ENCODE data around the gene RBM47. TPM values are rescaled to one million over a fixed set of nuclear protein-coding genes. Genes with fewer than 3 reads are reported as not detected.
A peak's percentile ranks its signal among the peaks of the same experiment; 100 is the strongest.
"Not testable (repeated sequence)": the region's sequence is repeated elsewhere in the genome, so short reads cannot be mapped to it uniquely, and the experiment has no call there.

Gene RBM47
- total RNA-seq, 1 donor from 2014 or later, result 21.0 TPM

DNA sequence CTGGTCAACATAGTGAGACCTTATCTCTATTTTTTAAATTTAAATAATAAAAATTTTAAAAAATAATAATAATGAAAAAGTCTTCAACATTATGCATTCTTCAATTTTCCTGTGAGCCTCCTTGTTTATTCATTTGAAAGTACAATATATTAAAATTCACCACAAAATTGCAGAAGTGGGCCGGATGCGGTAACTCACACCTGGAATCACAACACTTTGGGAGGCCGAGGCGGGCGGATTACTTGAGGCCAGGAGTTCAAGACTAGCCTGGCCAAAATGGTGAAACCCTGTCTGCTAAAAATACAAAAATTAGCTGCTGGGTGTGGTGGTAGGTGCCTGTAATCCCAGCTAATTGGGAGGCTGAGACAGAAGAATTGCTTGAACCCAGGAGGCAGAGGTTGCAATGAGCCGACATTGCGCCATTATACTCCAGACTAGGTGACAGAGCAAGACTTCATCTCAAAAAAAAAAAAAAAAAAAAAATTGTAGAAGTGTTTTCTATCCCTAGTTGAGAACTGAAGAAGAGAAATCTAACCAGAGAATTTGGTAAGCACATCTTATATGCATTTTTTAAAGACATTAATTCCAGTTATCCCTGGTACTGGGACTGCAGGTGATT lies 56.9 kb downstream of the RBM47 start:
- intact Hi-C loops (cut with DNase I), result no loop called here
- no peak for DNase-seq (ENCODE audit: low spot score)

DNA sequence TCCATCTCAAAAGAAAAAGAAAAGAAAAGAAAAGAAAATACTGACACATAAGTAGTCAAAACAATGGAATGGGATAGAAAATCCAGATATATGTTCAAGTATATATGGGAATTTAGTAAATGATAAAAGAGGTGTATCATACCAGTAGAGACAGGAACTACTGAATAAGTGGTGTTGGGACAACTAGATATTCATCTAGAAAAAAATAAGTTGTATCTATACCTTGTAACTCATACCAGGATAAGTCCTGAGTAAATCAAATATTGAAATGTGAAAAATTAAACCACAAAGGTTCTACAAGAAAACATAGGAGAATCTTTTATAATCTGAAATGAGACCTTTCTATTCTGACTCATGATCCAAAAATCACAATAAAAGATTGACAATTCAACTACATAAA lies 58.5 kb downstream of the RBM47 start:
- intact Hi-C loops (cut with DNase I), result no loop called here
- ATAC-seq, result no peak
- DNase-seq (ENCODE audit: low spot score), result no peak

More for the DNA sequence above, 56.9 kb downstream of the RBM47 start:
- no peak for ATAC-seq

DNA sequence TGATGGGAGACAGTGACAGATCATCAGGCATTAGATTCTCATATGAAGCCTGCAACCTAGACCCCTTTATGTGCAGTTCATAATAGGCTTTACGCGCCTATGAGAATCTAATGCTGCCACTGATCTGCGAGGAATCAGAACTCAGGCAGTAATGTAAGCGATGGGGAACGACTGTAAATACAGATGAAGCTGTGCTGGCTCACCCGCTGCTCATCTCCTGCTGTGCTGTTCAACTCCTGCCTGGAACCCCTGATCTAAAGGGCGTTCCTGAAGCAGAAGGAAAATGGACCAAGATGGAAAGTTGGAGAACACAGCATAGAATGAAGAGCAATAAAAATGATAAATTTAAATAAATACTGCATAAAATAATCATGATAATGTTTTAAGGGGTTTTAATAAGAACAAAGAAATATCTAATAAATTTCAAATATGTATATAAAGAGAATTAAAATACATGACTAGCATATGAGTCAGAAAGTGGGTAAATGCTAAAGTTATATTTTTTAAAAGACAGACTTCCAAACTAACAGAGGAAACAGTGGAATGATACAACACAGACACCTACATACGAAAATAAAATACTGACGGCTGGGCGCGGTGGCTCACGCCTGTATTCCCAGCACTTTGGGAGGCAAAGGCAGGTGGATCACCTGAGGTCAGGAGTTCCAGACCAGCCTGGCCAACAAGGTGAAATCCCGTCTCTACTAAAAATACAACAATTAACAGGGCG lies 59.2 kb downstream of the RBM47 start:
- ATAC-seq (no peak), DNase-seq (ENCODE audit: low spot score) (no peak)
- intact Hi-C loops (cut with DNase I), result no loop called here

DNA sequence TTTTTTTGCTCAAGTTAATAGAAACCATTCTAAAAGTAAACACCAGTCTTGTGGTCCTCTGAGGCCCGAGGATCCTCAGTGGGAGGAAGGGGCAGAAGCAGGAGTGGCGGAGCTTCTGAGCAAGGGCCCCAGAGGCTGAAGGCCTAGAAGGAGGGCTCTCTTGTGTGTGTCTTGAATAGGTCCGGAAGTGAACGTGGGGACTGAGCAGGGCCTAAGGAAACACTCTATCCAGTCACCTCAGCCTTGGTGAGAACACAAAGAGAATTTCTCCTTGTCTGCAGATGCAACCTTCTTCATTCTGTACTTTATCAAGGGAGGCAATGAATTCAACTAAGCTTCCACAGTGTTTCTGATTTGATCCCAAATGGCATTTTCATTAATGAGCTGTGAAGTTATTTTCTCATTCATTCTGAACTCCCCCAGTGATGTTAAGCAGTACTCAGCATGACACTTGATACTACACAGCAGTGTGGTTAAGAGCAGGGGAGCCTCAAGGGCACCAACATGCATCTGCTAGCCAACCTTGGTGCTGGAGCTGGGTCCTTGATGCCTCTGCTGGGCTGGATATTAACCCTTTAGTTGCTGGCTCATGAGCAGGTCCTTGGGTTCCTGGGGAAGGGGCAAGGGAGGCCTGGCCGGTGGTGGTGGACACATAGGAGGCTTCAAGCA lies 64.7 kb downstream of the RBM47 start:
- DNase-seq (ENCODE audit: low spot score) (no peak), ATAC-seq (no peak)
- intact Hi-C loops (cut with DNase I), result no loop called here

DNA sequence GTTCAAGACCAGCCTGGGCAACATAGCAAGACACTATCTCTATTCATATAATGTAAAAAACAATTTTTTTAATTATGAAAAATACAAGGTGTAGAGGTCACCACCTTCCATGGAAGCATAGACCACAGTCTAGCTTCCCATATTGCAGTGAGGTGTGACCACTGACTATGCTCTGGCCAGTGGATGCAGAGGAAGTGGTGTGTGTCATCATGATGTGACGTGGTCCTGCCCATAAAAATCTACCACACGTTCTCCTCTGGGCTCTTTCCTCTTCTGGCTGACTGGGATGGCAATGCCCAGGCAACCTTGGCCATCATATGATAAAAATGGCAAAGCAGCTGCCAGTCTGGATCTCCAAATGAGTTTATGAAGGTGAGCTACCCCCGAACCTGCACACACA lies 65.7 kb downstream of the RBM47 start:
- intact Hi-C loops (cut with DNase I), result no loop called here
- ATAC-seq (peak; percentile 70), DNase-seq (ENCODE audit: low spot score) (no peak)

DNA sequence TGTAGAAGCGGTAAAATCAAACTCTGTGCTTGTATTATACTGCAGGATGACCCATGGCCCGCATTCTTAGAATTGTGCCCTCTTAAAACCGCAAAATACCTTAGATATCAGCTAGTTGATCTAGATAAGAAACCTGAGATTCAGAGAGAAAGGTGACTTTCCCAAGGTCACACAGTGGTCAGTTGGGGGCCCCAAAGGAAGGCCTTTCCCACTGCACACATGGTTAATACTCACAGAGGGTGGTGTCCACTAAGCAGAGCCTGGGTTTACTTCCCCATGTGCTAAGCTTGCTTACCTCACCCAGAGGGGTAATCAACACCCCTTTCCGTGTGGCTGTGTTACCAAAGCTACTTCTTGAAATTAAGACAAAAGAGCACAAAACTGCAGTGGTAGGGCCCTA lies 66.3 kb downstream of the RBM47 start:
- intact Hi-C loops (cut with DNase I), result no loop called here
- ATAC-seq, result peak; percentile 33
- DNase-seq (ENCODE audit: low spot score), result no peak

DNA sequence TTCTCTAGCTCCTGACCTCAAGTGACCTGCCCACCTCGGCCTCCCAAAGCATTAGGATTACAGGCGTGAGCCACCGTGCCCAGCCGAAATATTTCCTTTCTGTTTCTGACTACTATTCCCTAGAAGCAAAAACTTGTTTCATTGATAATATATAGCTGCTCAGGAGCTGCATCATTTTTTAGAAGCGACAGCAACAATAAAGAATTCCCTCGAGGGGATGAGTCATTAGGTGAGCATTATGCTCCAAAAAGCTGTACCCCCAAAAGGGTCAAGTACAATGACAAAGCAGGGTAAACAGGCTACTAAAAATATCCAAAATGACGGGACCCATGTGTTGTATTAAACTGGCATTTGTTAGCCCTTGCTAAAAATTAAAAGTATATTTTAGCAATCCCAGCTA lies 67.0 kb downstream of the RBM47 start:
- no peak for DNase-seq (ENCODE audit: low spot score)
- intact Hi-C loops (cut with DNase I), result no loop called here
- ATAC-seq, result no peak

DNA sequence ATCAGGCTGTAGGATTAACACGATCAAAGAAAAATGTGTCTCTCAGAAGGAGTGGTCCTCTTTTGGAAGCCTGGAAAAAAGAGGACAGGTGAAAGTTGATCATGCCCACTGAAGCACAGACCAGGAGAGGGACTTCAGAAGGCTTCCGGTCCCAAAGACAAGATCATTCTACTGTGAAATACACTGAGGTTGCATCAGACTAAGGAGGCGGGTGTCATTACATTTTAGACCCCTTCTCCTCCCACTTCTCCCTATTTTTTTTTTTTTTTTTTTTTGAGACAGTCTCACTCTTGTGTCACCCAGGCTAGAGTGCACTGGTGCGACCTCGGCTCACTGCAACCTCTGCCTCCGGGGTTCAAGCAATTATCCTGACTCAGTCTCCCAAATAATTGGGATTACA lies 67.5 kb downstream of the RBM47 start:
- DNase-seq (ENCODE audit: low spot score), result no peak
- intact Hi-C loops (cut with DNase I), result no loop called here
- no peak for ATAC-seq

DNA sequence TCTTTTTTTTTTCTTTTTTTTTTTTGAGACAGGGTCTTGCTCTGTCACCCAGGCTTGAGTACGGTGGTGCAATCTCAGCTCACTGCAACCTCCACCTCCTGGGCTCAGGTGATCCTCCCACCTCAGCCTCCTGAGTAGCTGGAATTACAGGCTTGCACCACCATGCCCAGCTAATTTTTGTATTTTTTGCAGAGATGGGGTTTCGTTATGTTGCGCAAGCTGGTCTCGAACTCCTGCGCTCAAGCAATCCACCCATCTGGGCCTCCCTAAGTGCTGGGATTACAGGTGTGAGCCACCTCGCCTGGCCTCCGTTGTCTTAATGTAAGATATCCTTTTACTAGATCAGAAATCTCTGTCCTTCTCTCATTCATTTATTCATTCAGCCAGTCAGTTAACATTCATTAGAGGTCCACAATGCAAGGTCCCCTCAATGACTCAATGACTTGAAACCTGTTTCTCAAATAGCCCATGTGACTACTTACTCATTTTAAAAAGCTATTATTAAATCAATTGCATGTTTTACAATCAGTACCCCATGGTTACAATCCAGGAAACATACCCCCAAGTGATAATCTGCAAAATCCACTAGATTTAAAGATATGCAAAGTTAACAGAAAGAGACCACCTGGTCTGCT lies 68.0 kb downstream of the RBM47 start:
- DNase-seq (ENCODE audit: low spot score); ATAC-seq; intact Hi-C loops (cut with DNase I): not testable (repeated sequence)

DNA sequence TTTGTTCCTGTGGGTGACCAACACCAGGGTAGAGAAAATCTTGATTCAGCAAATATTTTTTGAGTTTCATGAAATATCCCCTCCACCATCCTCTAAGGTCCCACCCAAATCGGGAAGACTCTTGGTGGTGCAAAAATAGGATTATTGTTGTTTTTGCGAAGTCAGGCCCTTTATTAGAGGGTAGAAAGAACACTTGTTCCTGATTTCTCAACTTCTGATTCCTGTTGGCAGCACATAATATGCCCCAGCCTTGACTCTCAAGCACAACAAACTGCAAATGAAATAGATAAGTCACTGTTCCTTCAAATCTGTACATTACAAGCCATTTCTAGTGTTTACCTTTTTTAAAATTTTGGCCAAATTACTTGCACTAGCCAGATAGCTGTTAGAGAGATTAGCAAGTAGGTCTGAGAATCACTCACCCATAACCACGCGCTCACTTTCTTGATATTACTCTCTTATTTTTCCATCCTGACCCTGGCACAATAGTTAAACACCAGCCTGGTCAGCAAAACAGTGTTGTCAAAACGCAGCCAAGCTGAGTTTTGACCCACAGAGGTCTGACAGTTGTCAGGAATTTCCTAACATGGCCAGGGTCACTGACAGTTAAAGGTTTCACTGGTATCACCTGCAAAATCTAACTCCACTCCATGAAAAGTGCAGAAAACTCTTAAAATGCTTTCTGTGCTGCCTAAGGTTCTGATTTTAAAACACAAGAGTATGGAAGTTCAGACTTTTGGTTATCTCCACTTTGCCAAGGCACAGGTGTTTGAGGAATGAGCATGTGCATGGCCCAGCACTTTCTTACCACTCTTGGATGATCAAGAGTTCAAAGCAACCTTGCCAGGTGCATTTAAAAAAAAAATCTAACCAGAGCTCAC lies 69.8 kb downstream of the RBM47 start:
- intact Hi-C loops (cut with DNase I), result no loop called here
- ATAC-seq, result peak; percentile 66
- no peak for DNase-seq (ENCODE audit: low spot score)

DNA sequence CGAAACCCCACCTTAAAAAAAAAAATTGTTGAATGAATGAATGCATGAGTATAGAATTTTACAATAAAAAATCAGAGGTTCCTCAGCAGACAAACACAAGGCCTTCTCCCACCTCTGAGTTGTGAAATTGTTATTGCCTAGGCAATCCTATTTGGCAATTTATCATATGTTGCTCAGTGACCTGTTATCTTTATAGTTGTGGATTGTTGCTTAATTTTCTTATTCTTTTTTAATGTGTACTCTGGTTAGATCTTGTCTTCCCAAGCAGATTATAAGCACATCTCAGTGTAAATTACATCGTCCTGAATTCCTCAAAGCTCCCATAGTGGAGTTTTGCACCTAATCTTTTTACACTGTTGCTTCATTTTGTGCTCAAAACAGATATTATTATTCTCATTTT lies 71.9 kb downstream of the RBM47 start:
- ATAC-seq, result no peak
- DNase-seq (ENCODE audit: low spot score), result no peak
- intact Hi-C loops (cut with DNase I), result no loop called here

DNA sequence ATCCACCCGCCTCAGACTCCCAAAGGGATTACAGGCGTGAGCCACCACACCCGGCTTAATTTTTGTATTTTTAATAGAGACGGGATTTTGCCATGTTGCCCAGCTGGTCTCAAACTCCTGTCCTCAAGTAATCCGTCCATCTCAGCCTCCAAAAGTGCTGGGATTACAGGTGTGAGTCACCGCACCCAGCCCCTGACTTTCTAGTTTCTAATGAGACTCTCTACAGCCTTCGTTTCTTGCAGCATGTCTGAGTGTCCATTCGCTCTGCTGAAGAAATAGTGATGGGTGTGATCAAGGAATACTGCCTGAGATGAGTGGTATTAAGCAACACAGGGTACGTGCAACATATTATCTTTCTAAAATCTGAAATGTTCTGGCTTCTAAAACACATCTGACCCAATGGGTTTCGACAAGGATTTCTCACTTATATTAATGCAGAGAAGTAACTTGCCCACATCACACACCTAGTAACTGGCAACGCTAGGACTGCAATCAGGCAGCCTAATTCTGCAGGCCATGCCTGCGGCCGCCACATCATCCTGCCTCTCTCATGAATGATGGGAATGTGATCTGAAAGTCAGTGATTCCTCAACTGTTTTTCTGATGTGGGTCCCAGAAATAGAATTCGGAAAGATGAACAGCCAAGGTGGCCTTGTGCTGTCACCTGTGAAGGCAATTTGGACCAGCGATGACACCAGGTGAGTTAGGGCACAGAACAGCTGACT lies 74.3 kb downstream of the RBM47 start:
- ATAC-seq (no peak), DNase-seq (ENCODE audit: low spot score) (no peak)
- intact Hi-C loops (cut with DNase I), result no loop called here

DNA sequence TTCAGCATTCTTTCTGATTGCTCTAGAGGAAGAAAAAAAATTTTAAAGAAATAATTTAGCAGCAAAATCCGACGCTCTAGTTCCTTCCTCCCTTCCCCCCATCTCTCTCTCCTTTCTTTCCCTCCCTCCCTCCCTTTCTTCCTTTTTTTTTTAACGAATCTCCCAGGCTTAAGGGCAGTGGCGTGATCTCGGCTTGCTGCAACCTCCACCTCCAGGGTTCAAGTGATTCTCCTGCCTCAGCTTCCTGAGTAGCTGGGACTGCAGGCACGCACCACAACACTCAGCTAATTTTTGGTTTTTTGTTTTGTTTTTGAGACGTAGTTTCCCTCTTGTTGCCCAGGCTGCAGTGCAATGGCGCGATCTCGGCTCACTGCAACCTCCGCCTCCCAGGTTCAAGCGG lies 75.0 kb downstream of the RBM47 start:
- intact Hi-C loops (cut with DNase I); DNase-seq (ENCODE audit: low spot score); ATAC-seq: not testable (repeated sequence)

DNA sequence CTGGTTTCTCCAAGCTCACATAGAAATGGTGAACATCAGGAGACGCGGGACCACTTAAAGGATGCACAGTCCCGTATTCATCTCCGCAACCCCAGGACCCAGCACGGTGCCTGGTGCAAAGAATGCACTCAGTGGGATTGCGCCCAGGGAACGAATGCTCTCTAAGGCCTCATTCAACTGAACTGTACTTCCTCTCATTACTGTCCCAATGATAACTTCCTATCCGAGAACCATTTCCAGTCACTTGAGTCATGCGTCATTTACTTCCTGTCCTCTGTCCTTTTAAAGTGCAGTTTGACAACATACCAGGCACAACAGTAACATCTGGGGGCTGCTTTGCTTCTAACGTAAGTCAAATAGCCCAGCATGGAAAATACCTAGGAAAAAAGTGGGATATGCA lies 75.7 kb downstream of the RBM47 start:
- DNase-seq (ENCODE audit: low spot score) (no peak), ATAC-seq (peak; percentile 74)
- intact Hi-C loops (cut with DNase I), result no loop called here

DNA sequence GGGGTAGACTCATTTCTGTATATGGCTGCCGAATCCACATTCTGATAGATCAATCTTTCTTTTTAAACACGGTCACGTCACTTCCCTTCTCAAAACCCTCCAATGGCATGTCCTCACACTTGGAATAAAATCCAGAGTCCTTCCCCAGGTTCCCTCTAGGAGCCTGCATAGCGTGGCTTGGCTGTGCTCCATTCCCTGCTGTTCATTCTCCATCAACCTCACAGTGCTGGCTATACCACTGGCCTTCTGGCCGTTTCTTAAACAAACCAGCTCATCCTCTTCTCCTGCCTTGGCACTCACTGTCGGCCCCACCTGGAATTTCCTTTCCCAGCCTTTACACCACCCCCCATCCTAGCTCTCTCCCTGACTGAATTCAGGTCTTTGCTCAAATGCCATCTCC lies 77.1 kb downstream of the RBM47 start:
- intact Hi-C loops (cut with DNase I), result no loop called here
- ATAC-seq (no peak), DNase-seq (ENCODE audit: low spot score) (no peak)

DNA sequence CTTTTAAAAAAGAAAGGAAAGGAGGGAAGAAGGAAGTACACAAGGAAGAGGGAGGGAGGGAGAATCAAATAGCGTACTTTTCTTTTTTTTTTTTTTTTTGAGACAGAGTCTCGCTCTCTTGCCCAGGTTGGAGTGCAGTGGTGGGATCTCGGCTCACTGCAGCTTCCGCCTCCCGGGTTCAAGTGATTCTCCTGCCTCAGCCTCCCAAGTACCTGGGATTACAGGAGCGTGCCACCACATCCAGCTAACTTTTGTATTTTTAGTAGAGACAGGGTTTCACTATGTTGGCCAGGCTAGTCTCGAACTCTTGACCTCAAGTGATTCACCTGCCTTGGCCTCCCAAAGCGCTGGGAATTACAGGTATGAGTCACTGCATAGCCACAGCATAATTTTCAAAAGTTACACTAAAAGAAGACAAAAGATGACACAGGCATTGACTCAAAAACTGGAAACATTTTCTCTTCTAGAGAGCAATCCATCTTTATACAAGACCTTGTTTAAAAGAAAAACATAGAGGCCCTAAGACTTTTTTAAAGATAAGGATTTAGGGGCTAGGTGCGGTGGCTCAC lies 78.0 kb downstream of the RBM47 start:
- ATAC-seq; DNase-seq (ENCODE audit: low spot score); intact Hi-C loops (cut with DNase I): not testable (repeated sequence)

DNA sequence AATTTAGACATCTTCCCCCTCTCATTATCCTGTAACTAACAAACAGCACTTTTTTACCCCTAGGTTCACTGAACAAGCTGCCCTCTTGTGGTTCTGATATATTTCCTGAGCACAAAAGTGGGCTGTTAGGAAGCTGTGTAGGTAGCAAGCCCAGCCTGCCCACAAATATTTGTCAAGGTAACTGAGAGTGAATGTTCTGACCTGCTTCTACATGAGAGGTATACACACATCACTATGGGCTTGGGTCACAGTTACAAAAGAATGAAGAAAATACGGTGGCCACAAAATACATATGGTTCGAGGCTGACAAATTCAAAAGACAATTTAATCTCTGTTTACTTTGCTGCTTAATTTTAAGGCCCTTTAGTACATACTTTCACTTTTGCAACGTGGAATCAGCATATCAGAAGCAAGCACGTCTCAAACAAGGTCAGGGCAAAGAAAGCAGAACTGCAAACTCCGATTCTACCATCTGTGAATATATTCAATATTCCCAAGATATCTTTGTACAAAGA lies 78.7 kb downstream of the RBM47 start:
- ATAC-seq (no peak), DNase-seq (ENCODE audit: low spot score) (no peak)
- intact Hi-C loops (cut with DNase I), result no loop called here

DNA sequence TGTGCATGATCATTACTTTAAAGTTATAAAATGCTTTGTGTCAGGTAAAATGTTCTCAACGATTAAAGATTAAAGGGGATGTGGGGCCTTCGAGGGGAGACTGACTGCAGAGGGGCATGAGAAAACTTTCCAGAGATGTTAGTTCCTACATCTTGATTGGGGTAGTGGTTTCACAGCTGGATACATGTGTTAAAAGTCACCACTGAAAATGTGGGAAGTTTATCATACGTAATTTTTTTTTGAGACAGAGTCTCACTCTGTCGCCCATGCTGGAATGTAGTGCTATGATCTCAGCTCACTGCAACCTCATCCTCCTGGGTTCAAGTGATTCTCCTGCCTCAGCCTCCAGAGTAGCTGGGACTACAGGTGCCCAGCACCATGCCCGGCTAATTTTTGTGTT lies 79.5 kb downstream of the RBM47 start:
- no peak for DNase-seq (ENCODE audit: low spot score)
- intact Hi-C loops (cut with DNase I), result no loop called here
- ATAC-seq, result no peak

Data from sciatic nerve (tissue), 2 donors.